HepG2 (cell line): ENCODE results near the gene CMPK2. TPM values are rescaled to one million over a fixed set of nuclear protein-coding genes. Genes with fewer than 3 reads are reported as not detected.

Experiments
- E2F1 ChIP-seq: sonication (generic); formaldehyde crosslinking; IDR thresholded peaks from 2 replicates; pipeline ENCODE4 v1.5.0; 2020; ENCODE audit warnings: missing genetic modification reagents
- ELF3 ChIP-seq: IDR thresholded peaks from 2 replicates; pipeline ENCODE4 v1.6.1; 2016; ENCODE audit warnings: missing genetic modification reagents, missing compliant biosample characterization
- GPBP1L1 ChIP-seq: sonication (generic); formaldehyde crosslinking; IDR thresholded peaks from 2 replicates; pipeline ENCODE4 v1.5.0; 2020; ENCODE audit warnings: mild to moderate bottlenecking, missing genetic modification reagents
- JUNB ChIP-seq: sonication (generic); formaldehyde crosslinking; IDR thresholded peaks from 2 replicates; pipeline ENCODE4 v1.8.0; 2022; ENCODE audit warnings: missing genetic modification reagents, mild to moderate bottlenecking, borderline replicate concordance
- MTERF4 ChIP-seq: sonication (generic); formaldehyde crosslinking; IDR thresholded peaks from 2 replicates; pipeline ENCODE4 v1.8.0; 2023; ENCODE audit warnings: mild to moderate bottlenecking, missing genetic modification reagents
- PBX3 ChIP-seq: sonication (generic); formaldehyde crosslinking; IDR thresholded peaks from 2 replicates; pipeline ENCODE4 v1.8.1; 2023; ENCODE audit warnings: missing genetic modification reagents, inconsistent platforms, borderline replicate concordance
- PCBP1 ChIP-seq: fragments of 200-400 bp; formaldehyde crosslinking; IDR thresholded peaks from 2 replicates; pipeline ENCODE4 v1.6.1; 2017; ENCODE audit warnings: mild to moderate bottlenecking, low read depth, low read length, borderline replicate concordance
- PITX1 ChIP-seq: sonication (generic); formaldehyde crosslinking; IDR thresholded peaks from 2 replicates; pipeline ENCODE4 v1.5.1; 2020; ENCODE audit warnings: mild to moderate bottlenecking, missing genetic modification reagents
- ZNF121 ChIP-seq: sonication (generic); formaldehyde crosslinking; IDR thresholded peaks from 2 replicates; pipeline ENCODE4 v1.5.0; 2020; ENCODE audit warnings: mild to moderate bottlenecking, missing genetic modification reagents
- ZNF3 ChIP-seq: IDR thresholded peaks from 2 replicates; pipeline ENCODE4 v1.7.0; 2017; ENCODE audit warnings: inconsistent platforms
- ZNF503 ChIP-seq: sonication (generic); formaldehyde crosslinking; IDR thresholded peaks from 2 replicates; pipeline ENCODE4 v1.4.0; 2020; ENCODE audit warnings: missing genetic modification reagents
- ZNF709 ChIP-seq: sonication (generic); formaldehyde crosslinking; IDR thresholded peaks from 2 replicates; pipeline ENCODE4 v1.5.0; 2020; ENCODE audit warnings: mild to moderate bottlenecking, missing genetic modification reagents
- ZNF790 ChIP-seq: sonication (generic); formaldehyde crosslinking; IDR thresholded peaks from 2 replicates; pipeline ENCODE4 v1.8.0; 2022; ENCODE audit warnings: missing genetic modification reagents, mild to moderate bottlenecking, borderline replicate concordance
- polyA plus RNA-seq, 8 experiments: library from polyadenylated mRNA; depleted of rRNA in 3 of 8; stranded (reverse) in 7 of 8; unstranded in 1 of 8; fragments of >200 nt; fragmentation: Illumina TruSeq in 4 of 8; extraction: Trizol in 4 of 8; gene quantifications; 2 replicates each; pipeline versions ENCODE4 v1.2.1 to v1.2.3, GENCODE V29; 2011 to 2016; ENCODE audit warnings: low read depth in 4 of 8, missing spikeins in 1 of 8, mixed read lengths in 1 of 8; ENCODE audit not compliant: insufficient read depth in 1 of 8
- total RNA-seq, 5 experiments: library from RNA; depleted of rRNA; stranded (reverse); fragments of >200 nt; fragmentation: Illumina TruSeq; extraction: Trizol; gene quantifications; 2 replicates each; pipeline ENCODE4 v1.2.3, GENCODE V29; 2016; ENCODE audit warnings: low read depth in 1 of 5

Gene CMPK2
- total and polyA plus RNA-seq, 2 of the 13 experiments (the other 11 are each of a cell fraction or from before 2014, with no cell fraction given): 0.04 to 1.0 TPM

GRCh38 chr2:6866275-6866671 is 566 bp upstream of the CMPK2 start (continued):
- TF ChIP-seq ZNF790 (CRISPR knock-in tag) (0 out of 2 replicates have a peak, but pooled peaks have one; percentile 14), ELF3 (no peak), ZNF709 (peak; percentile 37; the same call in 1 of the 2 replicates), ZNF3 (CRISPR knock-in tag) (no peak), GPBP1L1 (no peak), ZNF503 (CRISPR knock-in tag) (no peak), MTERF4 (0 out of 2 replicates have a peak, but pooled peaks have one; percentile 50), PITX1 (0 out of 2 replicates have a peak, but pooled peaks have one; percentile 16), PBX3 (CRISPR knock-in tag) (no peak), JUNB (CRISPR knock-in tag) (no peak), PCBP1 (no peak), ZNF121 (CRISPR knock-in tag) (no peak), E2F1 (0 out of 2 replicates have a peak, but pooled peaks have one; percentile 4)
